Body of pancreas (tissue), 4 donors: ENCODE measurements around the gene LTB.

Source experiments
- POLR2A ChIP-seq, 3 donors: fragments of 450-650 bp; IDR thresholded peaks; one replicate each; pipeline ENCODE4 v1.6.1; 2016; ENCODE audit warnings: antibody characterized with exemption in 3 of 3, mild to moderate bottlenecking in 2 of 3
- TF ChIP-seq, protein P1 (sequence below), 7 experiments: fragments of 450-650 bp in 4 of 7; fragments of 200-600 bp in 3 of 7; sonication (generic) in 3 of 7; IDR thresholded peaks; one replicate each; pipeline ENCODE4 v1.5.1; 2016 to 2019; ENCODE audit warnings: antibody characterized with exemption in 7 of 7

DNA sequence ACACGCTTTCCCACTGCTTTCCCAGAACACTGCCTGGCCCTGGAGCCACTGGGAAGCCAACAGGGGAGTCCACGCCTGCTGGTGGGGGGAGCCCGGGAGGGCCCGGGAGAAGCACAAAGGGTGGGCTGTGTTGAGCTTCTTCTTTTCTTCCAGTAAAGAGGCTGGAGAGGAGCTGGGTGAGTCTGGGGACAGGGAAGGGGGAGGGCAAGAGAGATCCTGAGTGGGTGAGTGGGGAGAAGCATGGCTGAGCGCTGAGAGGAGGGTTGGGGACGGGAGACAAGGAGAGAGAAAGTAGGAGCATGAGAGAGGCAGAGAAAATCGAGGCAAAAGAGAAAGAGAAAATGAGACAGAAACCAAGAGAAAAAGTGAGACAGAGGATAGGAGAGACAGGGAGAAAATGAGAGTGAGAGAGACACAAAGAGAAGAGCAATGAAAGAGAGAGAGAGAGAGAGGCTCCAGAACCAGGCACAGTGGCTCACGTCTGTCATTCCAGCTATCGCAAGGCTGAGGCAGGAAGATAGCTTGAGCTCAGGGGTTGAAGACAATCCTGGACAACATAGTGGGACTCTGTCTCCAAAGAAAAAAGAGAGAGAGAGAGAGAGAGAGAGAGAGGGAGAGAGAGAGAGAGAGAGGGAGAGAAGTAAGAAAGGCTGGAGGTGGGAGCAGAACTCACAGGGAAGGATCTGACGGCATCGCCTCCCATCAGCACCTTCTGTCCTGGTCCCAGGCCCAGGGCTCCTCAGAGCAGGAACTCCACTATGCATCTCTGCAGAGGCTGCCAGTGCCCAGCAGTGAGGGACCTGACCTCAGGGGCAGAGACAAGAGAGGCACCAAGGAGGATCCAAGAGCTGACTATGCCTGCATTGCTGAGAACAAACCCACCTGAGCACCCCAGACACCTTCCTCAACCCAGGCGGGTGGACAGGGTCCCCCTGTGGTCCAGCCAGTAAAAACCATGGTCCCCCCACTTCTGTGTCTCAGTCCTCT lies 5.9 kb upstream of the LTB start:
- TF ChIP-seq, protein P1, sequence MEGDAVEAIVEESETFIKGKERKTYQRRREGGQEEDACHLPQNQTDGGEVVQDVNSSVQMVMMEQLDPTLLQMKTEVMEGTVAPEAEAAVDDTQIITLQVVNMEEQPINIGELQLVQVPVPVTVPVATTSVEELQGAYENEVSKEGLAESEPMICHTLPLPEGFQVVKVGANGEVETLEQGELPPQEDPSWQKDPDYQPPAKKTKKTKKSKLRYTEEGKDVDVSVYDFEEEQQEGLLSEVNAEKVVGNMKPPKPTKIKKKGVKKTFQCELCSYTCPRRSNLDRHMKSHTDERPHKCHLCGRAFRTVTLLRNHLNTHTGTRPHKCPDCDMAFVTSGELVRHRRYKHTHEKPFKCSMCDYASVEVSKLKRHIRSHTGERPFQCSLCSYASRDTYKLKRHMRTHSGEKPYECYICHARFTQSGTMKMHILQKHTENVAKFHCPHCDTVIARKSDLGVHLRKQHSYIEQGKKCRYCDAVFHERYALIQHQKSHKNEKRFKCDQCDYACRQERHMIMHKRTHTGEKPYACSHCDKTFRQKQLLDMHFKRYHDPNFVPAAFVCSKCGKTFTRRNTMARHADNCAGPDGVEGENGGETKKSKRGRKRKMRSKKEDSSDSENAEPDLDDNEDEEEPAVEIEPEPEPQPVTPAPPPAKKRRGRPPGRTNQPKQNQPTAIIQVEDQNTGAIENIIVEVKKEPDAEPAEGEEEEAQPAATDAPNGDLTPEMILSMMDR (IDR thresholded peaks at IDR 0.05): no peak
- TF ChIP-seq POLR2A (IDR thresholded peaks at IDR 0.05): no peak
